Measurements from ENCODE around the gene OR4K13.

OR4K13 gene

DNA sequence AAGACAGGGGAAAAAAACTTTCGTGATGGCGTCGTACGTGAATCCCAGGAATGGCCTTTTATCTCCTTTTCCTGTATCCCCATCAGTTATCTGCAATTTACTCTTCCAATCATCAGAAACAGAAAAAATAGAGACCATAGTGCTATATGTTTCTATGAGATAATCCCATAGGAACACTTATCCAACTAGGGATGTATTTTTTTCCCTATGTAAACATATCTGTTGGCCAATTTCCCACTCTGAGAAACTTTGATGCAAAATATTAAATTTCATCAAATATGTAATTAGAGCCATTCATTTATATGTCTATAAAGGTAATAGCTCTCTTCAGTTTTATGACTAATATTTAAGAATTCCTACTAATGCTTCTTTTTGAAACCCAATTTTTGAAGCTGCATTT is at the start of gene OR4K13:
Gene OR4K13, minus strand, starts transcription at position 101 of the 400 bp plus-strand sequence. CDS start 1,280 bp downstream, outside the sequence.
- TF ChIP-seq, protein P1, sequence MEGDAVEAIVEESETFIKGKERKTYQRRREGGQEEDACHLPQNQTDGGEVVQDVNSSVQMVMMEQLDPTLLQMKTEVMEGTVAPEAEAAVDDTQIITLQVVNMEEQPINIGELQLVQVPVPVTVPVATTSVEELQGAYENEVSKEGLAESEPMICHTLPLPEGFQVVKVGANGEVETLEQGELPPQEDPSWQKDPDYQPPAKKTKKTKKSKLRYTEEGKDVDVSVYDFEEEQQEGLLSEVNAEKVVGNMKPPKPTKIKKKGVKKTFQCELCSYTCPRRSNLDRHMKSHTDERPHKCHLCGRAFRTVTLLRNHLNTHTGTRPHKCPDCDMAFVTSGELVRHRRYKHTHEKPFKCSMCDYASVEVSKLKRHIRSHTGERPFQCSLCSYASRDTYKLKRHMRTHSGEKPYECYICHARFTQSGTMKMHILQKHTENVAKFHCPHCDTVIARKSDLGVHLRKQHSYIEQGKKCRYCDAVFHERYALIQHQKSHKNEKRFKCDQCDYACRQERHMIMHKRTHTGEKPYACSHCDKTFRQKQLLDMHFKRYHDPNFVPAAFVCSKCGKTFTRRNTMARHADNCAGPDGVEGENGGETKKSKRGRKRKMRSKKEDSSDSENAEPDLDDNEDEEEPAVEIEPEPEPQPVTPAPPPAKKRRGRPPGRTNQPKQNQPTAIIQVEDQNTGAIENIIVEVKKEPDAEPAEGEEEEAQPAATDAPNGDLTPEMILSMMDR (IDR thresholded peaks at IDR 0.05; ENCODE audit: insufficient read depth, low read length, missing control alignments) = no peak
- DNase-seq (ENCODE audit: low read depth, low spot score) = no peak
- CTCF ChIA-PET = no interaction called here
- POLR2A ChIA-PET = no interaction called here
- H3K4me3 ChIP-seq (ENCODE audit: low read depth, low read length) = no peak within 1 kb of the TSS

GRCh38 chr14:20059745-20060144 is 23.9 kb upstream of the OR4K13 start, which contains the start of gene OR4L1:
Gene OR4L1 (plus strand): TSS chr14:20060045. CDS start chr14:20060045, 0 bp downstream.
- TF ChIP-seq, protein P1 (IDR thresholded peaks at IDR 0.05; ENCODE audit: insufficient read depth, low read length, missing control alignments) = no peak
- H3K4me3 ChIP-seq (ENCODE audit: low read depth, low read length) = no peak within 1 kb of the TSS
- POLR2A ChIA-PET = no interaction called here
- DNase-seq (ENCODE audit: low read depth, low spot score) = no peak
- CTCF ChIA-PET = no interaction called here

GRCh38 chr14:20048202-20048601 is 12.4 kb upstream of the OR4K13 start:
- no peak overlapping the region for H3K4me3 ChIP-seq (ENCODE audit: low read depth, low read length)
- POLR2A ChIA-PET = no interaction called here
- CTCF ChIA-PET = no interaction called here
- DNase-seq (ENCODE audit: low read depth, low spot score) = no peak
- TF ChIP-seq, protein P1 (IDR thresholded peaks at IDR 0.05; ENCODE audit: insufficient read depth, low read length, missing control alignments) = no peak

DNA sequence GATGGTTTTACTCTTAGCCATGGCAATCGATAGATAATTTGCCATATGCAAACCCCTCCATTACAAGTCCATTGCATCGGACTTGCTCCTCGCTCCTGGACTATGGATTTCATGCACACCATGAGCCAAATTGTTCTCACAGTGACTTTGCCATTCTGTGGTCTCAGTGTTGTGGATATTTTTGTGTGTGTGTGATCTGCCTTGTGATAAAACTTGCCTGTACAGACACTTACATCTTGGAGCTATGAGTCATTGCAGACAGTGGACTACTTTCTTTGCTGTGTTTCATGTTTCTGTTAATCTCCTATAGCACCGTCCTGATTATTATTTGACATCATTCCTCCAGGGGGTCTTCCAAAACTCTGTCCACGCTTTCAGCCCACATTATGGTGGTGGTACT is 8.4 kb upstream of the OR4K13 start:
- H3K4me3 ChIP-seq (ENCODE audit: low read depth, low read length) = no peak overlapping the region
- TF ChIP-seq, protein P1 (IDR thresholded peaks at IDR 0.05; ENCODE audit: insufficient read depth, low read length, missing control alignments) = no peak
- ChIA-PET CTCF (no interaction called here), POLR2A (no interaction called here)
- no peak for DNase-seq (ENCODE audit: low read depth, low spot score)

DNA sequence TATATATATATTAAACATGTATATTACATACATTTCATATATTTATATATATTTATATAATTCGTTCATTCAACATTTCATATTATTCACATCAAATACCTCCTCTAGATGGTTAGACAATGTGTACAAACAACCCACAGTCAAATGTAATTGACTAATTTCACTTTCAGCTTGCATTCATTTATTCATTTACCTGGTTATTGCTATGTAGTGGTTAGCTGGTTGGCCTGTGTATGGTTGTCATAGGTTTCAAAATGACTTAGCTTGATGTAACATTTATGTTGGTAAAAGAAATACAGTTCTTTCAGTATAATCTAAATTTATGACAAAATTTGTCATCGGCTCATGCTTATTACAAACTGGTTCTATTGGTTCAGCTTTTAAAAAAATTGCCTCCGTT is 389 bp downstream of the OR4K13 start:
- DNase-seq (ENCODE audit: low read depth, low spot score) = no peak
- H3K4me3 ChIP-seq (ENCODE audit: low read depth, low read length) = no peak overlapping the region
- POLR2A ChIA-PET = no interaction called here
- CTCF ChIA-PET = no interaction called here
- TF ChIP-seq, protein P1 (IDR thresholded peaks at IDR 0.05; ENCODE audit: insufficient read depth, low read length, missing control alignments) = no peak

- POLR2A ChIA-PET = no interaction called here
- no peak overlapping the region for H3K4me3 ChIP-seq (ENCODE audit: low read depth, low read length)
- TF ChIP-seq, protein P1 (IDR thresholded peaks at IDR 0.05; ENCODE audit: insufficient read depth, low read length, missing control alignments) = no peak
- CTCF ChIA-PET = no interaction called here
- no peak for DNase-seq (ENCODE audit: low read depth, low spot score)
Measured at GRCh38 chr14:20031058-20031457, 4.8 kb downstream of the OR4K13 start.
